HG02610 (cell line): ENCODE results near the gene DCAF4.

Source experiments
- ATAC-seq: cut with Tn5 transposase; IDR thresholded peaks from one replicate; pipeline ENCODE4 v1.9.1; 2021; ENCODE audit warnings: mild to moderate bottlenecking, moderate library complexity; ENCODE audit not compliant: unreplicated experiment

DCAF4 gene

DNA sequence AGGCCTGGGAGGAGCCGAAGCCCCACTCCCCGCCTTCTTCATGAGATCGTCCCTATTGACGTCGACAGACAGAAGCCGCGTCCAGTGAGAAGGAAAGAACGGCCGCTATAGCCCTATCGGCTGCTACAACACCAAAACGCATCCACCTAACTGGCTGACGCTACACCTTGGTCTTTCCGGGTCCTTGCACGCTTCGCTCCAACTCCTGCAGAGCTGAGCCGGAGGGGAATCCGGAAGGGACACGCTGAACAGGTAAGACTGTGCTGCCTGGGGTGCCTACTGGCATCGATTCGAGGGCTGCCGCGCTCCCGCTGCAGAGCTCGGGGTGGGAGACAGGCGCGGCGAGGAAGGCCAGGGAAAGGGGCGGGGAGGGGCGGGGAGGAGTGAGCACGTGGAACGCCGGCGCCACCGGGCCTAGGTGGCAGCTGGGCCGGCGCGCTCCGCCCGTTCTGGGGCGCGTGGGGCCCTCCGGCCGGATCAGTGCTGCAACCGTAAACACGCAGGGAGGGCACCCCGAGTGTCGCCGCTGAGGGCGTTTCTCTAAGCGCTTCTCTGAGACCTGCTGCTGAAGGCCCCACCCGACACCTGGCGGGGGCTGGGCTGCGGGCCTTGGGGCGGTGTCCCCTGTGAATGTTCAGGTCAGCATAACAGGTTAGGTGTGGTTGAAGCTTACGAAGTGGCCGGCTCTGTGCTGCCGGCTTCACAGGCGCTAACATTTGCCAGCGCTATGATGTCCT, at the start of gene DCAF4:
DCAF4 (plus strand) TSS at position 173 of the 737 bp plus-strand sequence. CDS start 11,515 bp downstream, outside the sequence.
- ATAC-seq: peak; percentile 99

DNA sequence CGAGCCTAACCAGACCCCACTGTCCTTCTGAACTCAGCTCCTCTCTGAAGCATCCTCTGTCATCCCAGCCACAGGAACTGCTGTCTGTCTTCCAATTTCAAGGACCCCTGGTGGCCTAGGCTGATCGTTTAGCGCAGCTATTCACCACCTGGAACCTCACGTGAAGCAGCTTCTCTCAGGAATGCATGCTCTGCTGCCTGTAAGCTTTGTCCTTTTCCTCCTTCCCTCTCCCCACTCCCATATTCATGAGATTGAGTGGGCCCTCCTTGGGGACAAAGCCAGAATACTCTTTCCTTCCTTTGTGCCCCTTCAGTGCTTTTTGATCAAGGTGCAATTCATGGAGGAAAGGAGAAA, 49.6 kb upstream of the DCAF4 start:
- no peak for ATAC-seq

DNA sequence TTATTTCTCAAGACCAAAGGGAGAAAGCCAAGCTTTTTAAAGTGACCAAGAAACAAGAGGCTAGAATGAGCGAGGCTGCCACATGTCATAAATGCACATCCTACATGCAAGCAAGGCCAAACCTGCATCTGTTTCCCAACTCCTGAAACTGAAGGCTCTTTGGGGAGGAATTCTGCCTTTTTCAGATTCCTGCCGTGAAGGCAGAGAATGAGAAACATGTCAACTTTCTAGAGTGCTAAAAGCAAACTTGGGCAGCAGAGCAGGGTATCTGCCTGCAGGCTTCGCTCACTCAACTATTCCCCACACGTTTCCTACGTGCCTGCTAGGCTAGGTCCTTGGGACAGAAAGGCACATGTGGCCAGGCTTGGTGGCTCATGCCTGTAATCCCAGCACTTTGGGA, 47.5 kb upstream of the DCAF4 start:
- no peak for ATAC-seq

DNA sequence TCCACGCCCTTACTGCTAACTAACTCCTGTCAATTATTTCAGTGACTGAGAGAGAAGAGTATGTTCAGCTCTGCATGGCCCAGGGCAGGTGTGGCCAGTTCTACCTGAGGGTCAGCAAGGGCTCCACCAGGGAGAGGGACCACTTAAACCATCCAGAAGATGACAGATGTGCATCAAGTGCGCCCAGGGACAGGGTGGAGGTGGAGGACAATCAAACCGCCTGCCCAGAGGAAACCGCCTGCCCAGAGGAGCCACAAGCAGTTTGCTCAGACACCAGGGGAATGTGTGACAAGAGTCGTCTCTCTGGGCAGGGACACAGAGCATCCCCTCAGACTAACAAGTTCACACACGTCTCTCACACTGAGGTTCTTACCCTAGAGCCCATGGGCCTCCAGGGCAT, 46.8 kb upstream of the DCAF4 start:
- ATAC-seq: no peak

DNA sequence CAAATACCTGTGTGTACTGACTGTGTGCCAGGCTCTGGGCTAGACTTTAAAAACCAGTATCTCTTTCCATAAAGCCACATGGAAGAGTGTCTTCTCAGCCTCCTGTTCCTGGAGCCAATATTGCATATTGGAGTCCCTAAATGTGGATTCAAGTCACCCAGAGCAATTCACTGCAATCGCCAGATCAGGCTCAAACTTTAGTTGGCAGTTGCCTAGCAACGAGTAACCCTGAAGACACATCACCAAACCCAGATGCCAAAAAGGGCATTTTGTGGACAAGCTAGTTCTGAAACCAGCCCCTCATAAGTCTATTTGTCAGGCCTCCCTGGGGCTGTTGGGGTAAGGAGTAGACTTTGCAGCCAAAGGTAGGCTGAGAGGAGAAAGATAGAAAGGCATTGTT, 46.1 kb upstream of the DCAF4 start:
- no peak for ATAC-seq

- ATAC-seq: no peak
Observed at GRCh38 chr14:72880820-72881219, 45.4 kb upstream of the DCAF4 start.

DNA sequence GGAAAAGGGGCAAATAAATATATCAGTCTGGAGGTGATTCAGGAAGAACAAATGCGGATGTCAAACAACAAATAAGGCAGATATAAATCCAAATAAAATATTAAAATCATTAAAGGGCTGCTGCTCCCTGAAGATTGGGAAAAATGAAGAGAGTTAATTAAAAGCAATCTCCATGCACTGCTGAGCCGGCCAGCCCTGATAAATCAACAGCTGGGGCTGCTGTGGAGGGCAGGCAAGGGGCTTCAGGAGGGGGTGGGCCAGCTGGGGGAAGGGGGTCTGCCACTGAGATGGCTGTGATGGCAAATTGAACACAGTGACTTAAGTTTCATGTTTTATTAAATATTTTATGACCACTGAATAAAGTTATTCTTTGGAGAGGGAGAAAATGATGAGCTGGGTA, 44.7 kb upstream of the DCAF4 start:
- ATAC-seq: no peak

DNA sequence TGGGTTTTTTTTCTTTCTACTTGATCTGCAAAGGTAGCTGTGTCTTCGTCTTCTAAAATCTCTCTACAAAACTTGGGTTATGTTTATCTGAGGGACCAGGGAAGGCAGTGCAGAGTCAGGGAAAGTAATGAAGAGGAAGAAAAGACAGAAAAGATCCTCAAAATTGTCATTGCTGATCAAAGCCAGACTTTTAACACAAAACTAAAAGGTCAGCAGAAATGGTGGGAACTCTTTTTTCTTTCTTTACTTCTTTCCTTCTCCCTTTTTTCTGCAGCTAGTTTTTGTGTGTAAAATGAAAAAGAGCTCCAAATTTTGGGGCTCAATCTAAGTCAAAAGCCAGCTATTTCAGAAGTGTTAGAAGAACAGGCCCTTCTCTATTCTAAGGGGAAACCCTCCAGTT, 44.2 kb upstream of the DCAF4 start:
- ATAC-seq: no peak

DNA sequence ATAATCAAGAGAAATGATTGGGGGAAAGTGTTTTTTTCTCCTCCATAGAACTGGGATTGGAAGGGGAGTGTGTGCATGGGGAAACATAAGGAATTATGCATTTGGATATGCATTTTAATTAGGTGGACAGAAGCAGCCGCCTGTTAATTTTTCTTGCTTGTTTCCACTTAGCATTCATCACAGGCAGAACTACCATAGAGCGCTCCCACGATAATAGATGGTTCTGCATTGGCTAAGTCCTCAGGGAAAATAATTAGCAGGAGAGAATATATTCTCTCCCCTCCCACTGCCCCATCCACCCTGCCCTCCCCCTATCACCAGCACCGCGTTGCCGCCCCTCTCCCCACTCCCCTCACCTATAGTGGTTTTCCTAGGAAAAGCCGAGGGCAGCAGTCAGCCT, 43.8 kb upstream of the DCAF4 start:
- ATAC-seq: no peak

DNA sequence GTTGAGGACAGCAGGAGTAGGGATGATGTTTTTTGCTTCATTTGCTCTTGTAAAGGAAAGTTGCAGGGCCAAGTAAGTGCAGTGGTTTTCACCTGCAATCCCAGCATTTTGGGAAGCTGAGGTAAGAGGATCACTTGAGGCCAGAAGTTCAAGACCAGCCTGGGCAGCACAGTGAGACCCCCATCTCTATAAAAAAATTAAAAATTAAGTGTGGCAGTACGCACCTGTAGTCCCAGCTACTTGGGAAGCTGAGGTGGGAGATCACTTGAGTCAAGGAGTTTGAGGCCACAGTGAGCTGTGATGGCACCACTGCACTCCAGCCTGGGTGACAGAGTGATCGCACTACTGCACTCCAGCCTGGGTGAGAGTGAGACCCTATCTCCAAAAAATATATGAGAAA, 43.2 kb upstream of the DCAF4 start:
- no peak for ATAC-seq

GRCh38 chr14:72883961-72884360, 42.3 kb upstream of the DCAF4 start:
- ATAC-seq: no peak

DNA sequence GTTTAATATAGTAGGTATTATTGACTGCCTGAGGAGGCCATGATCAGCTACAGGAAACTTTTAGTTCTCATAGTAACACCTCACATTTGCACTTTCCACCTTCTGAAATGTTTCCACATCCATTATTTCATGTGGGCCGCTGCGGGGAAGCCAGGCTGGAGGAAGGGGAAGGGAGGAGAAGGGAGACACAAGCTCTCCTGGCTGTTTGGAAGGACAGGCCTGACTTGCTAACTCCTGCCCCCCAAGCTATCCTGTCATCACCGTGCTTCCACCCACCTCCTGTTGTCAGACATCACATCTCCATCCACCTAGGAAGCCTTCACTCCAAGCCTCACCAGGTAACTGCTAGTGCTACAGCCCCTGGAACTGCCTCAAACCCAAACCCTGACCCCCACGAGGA, 41.9 kb upstream of the DCAF4 start:
- no peak for ATAC-seq

GRCh38 chr14:72887514-72887913, 38.8 kb upstream of the DCAF4 start:
- no peak for ATAC-seq

DNA sequence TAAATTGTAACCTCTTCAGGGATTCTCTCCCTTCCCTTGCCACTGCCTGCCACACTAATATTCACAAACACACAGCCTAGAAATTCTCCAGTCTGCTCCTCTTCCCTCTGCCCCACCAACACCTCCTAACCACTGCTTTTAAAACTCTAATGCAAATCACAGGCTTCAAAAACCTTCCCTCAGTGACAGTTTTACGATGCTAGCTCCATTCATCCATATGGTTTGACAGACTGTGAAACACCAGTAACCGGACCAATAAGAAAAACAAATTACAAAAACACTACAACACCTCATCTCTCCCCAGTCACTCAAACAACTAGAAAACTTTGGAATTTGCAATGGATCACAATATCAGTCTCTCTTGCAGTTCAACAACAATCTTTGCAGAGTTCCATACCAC, 38.1 kb upstream of the DCAF4 start:
- ATAC-seq: no peak

DNA sequence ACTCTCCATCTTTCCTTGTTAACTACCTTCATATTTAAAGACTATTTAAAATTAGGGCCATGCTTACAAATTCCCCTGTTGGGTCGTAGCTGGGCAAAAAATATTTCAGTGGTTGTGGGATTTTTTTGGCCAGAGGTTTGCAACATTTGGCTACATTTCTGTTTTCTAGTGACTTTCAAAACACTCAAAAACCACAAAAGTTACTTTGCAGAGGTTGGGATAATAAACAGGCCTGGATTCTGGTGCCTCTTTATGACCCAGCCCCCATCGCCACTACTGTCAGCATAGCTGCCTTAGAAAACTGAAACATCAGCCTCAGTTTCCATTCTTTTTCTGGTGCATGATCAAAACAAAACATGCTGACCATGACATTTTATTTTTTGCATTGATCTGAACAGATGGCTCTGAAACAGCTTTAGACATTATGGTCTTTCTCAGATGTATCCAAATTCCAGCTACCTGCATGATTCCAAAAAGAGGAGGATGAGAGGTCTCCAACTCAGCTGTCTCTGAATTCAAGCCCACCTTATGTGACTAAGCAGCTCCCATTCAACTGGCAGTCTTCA, 37.5 kb upstream of the DCAF4 start:
- no peak for ATAC-seq

DNA sequence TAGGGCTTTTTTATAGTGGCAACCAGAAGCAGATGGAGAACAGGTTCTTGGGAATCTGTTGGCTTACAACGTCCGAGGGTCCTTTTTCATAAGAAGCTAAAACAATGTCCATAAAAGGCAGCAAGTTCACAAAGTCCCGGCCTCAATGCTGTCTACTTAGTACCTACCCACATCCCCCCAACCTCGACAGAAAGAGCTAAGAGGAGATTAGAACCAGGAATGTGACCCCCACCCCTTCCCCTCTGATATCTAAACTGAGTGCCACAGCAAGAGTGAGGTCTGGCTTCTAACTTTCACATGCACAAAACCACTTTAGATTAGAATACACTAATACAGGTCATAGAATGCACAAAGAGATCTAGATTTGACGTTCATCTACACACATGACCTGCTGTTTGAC, 36.9 kb upstream of the DCAF4 start:
- no peak for ATAC-seq

GRCh38 chr14:72891666-72892102, 34.6 kb upstream of the DCAF4 start:
- ATAC-seq: no peak

- no peak for ATAC-seq
Observed at GRCh38 chr14:72892103-72892878, 34.0 kb upstream of the DCAF4 start.

DNA sequence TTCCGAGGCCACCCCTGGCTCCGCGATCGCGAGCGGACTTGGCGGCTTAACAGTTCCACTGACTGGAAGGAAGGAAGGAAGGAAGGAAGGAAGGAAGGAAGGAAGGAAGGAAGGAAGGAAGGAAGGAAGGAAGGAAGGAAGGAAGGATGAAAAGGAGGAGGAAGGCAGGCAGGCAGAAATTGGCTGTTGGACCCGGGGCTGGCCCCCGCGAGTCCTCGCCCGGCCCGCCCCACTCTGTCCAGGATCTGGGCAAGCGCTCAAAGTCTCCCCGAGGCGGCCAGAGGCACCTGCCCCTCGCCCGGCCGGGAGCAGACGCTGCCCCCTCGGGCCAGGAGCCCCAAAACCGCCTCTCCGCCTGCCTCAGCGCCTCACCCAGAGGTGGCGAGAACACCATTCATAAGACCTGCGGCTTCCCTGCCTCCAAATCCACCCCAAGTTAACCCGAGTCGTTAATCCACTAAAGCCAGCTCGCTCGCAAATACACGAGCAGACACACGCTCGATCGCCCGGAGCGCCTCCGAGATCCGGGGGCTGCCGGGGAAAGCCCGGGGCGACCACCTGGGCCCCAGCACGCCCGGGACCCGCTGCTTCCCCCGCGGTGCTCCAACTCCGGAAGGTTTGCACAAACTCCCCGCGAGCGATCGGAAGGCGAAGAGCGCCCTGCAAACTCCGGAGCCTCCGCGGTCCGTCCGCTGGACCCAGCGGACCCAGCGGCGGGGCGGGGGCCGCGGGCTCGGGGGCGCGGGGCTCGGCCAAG, 33.2 kb upstream of the DCAF4 start:
- no peak for ATAC-seq

DNA sequence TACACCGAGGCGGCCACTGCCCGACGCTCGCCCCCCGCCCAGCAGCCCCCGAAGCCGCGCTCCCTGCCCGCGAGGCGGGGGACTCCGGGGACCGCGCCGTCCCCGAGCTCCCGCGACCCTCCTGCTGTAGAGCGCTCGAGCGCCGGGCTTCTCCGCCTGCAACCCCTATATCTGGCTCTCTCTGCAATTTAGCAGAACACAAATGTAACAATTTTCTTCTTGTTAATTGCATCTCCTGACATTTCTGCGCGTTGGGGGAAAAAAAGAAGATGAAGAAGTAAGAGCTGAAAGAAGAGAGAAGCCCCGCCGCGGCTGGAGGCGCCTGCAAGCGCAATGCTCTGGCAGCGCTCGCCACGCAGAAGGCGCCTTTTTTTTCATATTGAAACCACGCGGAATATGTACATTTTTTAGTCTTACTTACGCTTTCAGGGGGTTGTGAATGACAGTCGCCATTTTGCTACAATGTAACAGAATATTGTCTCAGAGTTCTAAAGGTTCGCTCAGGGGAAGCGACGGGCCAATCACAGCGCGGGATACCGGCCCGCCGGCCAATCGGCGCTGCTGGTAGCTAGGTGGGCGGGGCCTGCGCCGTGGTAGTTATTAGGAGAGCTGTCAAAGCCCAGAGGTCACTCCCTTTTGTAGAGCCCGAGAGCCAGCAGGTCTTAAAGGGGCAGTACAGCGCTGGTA, 32.5 kb upstream of the DCAF4 start, which contains the start of gene DPF3:
DPF3 (minus strand) TSS at position 466 of the 687 bp plus-strand sequence; CDS start at position 453, 13 bp downstream.
- ATAC-seq: peak; percentile 98

DNA sequence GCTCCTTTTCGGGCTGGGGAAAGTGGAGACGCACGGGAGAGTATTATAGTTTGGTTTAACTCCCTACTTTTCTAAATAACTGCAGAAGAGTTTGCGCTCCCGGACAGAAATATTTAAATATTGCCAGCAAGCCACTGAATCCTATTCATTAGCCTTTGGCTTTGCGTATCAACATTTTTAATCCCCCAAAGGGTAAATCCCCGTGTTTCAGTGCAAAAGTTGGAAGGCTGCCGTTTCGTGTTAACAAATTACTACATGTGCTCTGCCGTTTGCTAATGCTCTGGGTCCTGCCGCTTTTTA, 32.0 kb upstream of the DCAF4 start:
- no peak for ATAC-seq
